ENCODE results near the gene RARG.
A peak's percentile ranks its signal among the peaks of the same experiment; 100 is the strongest.

Gene RARG

DNA sequence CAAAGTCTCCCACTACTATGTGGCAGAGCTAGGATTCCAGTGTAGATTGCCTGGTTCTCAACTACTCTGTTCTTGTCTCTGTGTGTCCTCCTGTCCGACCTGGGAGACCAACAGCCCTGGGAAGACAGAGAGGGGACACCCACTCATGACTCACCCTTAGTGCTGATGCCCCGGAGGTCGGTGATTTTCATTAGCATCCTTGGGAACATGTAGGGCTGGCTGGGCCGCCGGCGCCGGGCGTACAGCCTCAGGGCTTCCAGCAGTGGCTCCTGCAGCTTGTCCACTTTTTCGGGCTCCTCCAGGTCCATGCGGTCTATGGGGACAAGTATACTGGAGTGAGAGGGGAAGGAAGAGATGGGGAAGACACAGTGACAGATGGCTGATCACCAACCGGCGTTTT lies 19.1 kb downstream of the RARG start:
- H3K4me3 Mint-ChIP-seq = no peak overlapping the region
- no peaks in the 10 kb centered on the region for H3K9me3 Mint-ChIP-seq
- TF ChIP-seq, protein P1, sequence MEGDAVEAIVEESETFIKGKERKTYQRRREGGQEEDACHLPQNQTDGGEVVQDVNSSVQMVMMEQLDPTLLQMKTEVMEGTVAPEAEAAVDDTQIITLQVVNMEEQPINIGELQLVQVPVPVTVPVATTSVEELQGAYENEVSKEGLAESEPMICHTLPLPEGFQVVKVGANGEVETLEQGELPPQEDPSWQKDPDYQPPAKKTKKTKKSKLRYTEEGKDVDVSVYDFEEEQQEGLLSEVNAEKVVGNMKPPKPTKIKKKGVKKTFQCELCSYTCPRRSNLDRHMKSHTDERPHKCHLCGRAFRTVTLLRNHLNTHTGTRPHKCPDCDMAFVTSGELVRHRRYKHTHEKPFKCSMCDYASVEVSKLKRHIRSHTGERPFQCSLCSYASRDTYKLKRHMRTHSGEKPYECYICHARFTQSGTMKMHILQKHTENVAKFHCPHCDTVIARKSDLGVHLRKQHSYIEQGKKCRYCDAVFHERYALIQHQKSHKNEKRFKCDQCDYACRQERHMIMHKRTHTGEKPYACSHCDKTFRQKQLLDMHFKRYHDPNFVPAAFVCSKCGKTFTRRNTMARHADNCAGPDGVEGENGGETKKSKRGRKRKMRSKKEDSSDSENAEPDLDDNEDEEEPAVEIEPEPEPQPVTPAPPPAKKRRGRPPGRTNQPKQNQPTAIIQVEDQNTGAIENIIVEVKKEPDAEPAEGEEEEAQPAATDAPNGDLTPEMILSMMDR (IDR thresholded peaks at IDR 0.05; ENCODE audit: unreplicated experiment in 3 of 3) = no peak
- peaks cover 24% of the 10 kb centered on the region for H3K4me1 Mint-ChIP-seq
- H3K27ac Mint-ChIP-seq = no peak overlapping the region
- H3K27me3 Mint-ChIP-seq (ENCODE audit: low read depth) = no peaks in the 10 kb centered on the region
- peaks cover 27% of the 10 kb centered on the region for H3K36me3 Mint-ChIP-seq (ENCODE audit: low read depth)

DNA sequence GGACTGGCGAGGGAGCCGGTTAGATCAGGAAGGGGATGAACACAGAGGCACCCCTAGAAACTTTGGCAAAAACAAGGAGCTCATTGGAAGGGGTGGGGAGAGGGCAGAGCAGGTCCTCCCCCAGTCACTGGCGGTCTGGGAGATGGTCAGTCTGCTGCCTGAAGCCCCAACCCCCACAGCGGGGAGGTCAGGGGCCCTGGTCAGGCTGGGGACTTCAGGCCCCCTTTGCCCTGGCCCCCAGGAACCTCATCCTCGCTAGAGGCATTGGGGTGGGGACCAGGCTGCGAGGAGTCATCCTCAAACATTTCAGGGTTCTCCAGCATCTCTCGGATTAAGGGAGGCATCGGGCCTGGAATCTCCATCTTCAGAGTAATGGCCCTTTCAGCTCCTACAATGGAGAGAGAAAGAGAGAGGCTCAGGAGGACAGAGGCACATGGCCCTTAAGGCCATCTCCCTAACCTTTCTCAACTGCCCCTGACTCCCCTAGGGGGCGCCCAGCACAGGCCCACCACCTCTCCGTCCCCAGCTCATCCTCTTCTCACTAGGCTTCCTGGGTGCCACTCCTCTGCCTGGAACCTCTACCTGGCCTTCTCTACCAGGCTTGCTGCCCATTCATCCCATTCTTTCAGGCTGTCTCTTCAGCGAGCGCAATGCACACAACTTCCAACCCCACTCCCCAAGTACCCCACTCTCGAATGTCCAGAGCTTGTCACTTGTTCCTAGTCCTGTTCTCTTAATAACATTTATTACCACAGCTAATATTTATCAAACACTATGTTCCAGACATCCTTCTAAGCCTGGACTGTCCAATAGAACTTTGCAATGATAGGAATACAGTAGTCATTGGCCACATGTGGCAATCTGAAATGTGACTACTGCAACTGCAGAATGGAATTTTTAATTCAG lies 20.3 kb downstream of the RARG start:
- Mint-ChIP-seq H3K4me3 (no peak overlapping the region), H3K9me3 (no peaks in the 10 kb centered on the region), H3K27me3 (ENCODE audit: low read depth) (no peaks in the 10 kb centered on the region), H3K4me1 (peaks cover 14% of the 10 kb centered on the region), H3K36me3 (ENCODE audit: low read depth) (peaks cover 27% of the 10 kb centered on the region), H3K27ac (no peak overlapping the region)
- TF ChIP-seq, protein P1 (IDR thresholded peaks at IDR 0.05; ENCODE audit: unreplicated experiment in 3 of 3) = peak in 1 of 3 experiments; percentile 31

DNA sequence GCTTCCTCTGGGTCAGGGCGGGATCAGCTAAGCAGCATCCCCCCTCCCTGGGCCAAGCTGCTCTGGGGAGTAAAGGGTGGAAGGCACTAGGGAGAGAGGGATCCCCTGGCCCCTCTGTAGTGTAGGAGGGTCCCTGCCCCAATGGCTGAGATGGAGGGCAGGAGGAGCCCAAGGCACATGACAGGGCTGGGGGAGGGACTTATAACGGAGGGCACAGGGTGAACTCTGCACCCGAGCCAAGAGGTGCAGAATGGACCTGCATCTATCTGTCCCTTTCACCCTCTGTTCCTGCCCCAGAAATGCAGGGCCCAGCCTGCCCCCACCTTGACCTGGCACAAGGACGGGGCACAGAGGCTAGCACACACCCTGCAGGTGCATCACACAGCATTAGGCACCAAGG lies 21.2 kb downstream of the RARG start:
- no peak overlapping the region for H3K27ac Mint-ChIP-seq

DNA sequence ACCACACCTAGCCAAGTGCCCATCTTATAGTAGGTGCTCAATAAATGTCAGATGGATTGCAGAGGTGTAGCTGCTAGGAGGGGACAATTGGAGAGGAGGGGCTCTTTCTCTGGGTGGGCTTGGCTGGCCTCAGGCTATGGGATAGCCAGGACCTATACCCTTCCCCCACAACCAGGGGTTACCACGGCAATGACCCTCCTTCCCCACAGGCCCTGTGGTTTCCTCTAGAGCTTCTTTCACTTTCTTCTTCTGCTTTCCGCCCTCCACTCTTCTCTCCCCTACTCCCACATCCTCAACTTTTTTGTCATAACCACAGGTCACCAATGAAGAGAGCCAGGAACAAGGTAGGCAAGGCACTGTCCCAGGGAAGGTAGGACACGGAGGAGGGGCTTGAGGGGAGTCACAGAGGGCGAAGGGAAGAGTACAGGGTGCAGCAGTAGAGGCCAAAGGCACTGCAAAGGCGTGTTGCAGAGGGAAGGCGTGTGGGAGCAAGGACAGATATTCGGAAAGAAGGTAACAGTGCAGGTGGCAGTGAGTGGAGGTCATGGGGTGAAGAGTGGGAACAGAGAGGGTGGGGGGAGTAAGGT lies 23.0 kb downstream of the RARG start:
- TF ChIP-seq, protein P1 (IDR thresholded peaks at IDR 0.05; ENCODE audit: unreplicated experiment in 3 of 3) = no peak
- Mint-ChIP-seq H3K27ac (no peak overlapping the region), H3K4me1 (peaks cover 7% of the 10 kb centered on the region), H3K27me3 (ENCODE audit: low read depth) (no peaks in the 10 kb centered on the region), H3K4me3 (no peak overlapping the region), H3K9me3 (no peaks in the 10 kb centered on the region), H3K36me3 (ENCODE audit: low read depth) (peaks cover 17% of the 10 kb centered on the region)

More for the DNA sequence above, 21.2 kb downstream of the RARG start:
- TF ChIP-seq, protein P1 (IDR thresholded peaks at IDR 0.05; ENCODE audit: unreplicated experiment in 3 of 3) = no peak
- peaks cover 27% of the 10 kb centered on the region for H3K36me3 Mint-ChIP-seq (ENCODE audit: low read depth)
- H3K9me3 Mint-ChIP-seq = no peaks in the 10 kb centered on the region
- no peak overlapping the region for H3K4me3 Mint-ChIP-seq
- no peaks in the 10 kb centered on the region for H3K27me3 Mint-ChIP-seq (ENCODE audit: low read depth)
- peaks cover 7% of the 10 kb centered on the region for H3K4me1 Mint-ChIP-seq

DNA sequence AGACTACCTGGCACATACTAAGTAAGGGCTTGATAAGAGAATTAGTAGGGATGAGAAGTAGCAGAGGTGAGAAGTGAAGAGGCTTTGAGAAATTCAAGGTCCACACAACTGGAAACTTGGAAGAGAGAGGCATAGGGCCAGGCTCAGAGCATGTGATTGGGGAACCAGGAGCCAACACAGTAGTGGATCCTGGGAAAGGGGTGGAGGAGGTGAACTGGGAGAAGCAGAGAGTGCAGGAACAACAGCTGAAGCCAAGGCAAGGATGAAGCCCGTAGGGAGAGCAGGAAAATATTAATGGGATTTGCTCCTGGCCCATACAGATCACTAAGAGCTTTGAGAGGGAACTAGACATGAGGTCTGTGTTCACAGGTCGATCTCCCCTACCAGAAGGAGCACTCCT lies 23.6 kb downstream of the RARG start:
- Mint-ChIP-seq H3K36me3 (ENCODE audit: low read depth) (peaks cover 17% of the 10 kb centered on the region), H3K9me3 (no peaks in the 10 kb centered on the region), H3K27ac (no peak overlapping the region), H3K27me3 (ENCODE audit: low read depth) (no peaks in the 10 kb centered on the region), H3K4me1 (peaks cover 7% of the 10 kb centered on the region), H3K4me3 (no peak overlapping the region)
- TF ChIP-seq, protein P1 (IDR thresholded peaks at IDR 0.05; ENCODE audit: unreplicated experiment in 3 of 3) = no peak
